ENCODE results near the gene SELENOH. TPM values are rescaled to one million over a fixed set of nuclear protein-coding genes. Genes with fewer than 3 reads are reported as not detected.

The SELENOH gene
- total and polyA plus RNA-seq, 9 of the 15 experiments (the other 6 are each of a cell fraction or from before 2014, with no cell fraction given): 16.6 to 299 (median 118) TPM

DNA sequence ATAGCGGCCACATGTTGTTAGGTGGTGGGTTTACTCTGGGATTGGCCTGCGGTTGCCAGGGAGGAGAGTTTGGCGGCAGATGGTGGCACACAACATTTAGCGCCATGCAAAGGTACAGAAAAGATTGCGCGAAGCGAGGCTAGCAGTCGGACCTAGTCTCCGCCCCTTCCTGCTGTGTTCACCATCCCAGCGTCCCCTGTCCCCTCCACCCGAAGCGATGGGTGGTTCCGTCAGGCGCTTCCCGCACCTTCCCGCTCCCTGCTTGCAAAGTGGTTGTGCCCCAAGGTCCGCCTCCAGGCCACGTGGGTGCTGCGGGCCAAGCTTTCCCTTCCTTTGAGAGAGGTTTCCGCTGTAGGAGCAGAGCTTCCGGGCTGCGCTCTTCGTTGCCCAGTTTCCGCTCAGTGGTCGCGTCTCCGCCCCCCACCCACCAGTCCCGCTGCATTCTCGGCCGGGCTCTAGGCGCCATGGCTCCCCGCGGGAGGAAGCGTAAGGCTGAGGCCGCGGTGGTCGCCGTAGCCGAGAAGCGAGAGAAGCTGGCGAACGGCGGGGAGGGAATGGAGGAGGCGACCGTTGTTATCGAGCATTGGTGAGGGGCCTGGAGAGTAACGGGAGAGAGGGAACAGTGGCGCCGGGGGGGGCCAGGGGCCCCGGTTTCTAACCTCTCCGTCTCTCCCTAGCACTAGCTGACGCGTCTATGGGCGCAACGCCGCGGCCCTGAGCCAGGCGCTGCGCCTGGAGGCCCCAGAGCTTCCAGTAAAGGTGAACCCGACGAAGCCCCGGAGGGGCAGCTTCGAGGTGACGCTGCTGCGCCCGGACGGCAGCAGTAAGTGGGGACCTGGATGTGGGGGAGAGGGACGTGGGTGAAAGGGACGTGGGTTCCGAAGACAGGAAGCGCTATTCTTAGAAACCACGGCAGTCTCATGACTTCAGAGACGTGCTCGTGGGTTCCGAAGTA, at the start of gene SELENOH (continued):
- peak; percentile 92 for TF ChIP-seq POLR2AphosphoS5 (IDR thresholded peaks at IDR 0.05; ENCODE audit: control insufficient read depth, insufficient read depth, low read depth, low read length)
- peak; percentile 52; the same call in 1 of the 2 replicates for TF ChIP-seq FOXM1 (IDR thresholded peaks at IDR 0.05; ENCODE audit: low read depth)
- TF ChIP-seq FOXM1 (CRISPR knock-in tag; IDR thresholded peaks at IDR 0.05; ENCODE audit: low read depth): peak; percentile 97; the same call in 1 of the 2 replicates
- no peak for TF ChIP-seq SNAPC5 (CRISPR knock-in tag; IDR thresholded peaks at IDR 0.05)
- TF ChIP-seq MED1 (CRISPR knock-in tag; IDR thresholded peaks at IDR 0.05; ENCODE audit: borderline replicate concordance): no peak
- peak; percentile 87; the same call in 1 of the 2 replicates for TF ChIP-seq HLTF (IDR thresholded peaks at IDR 0.05)
- TF ChIP-seq, protein P1, sequence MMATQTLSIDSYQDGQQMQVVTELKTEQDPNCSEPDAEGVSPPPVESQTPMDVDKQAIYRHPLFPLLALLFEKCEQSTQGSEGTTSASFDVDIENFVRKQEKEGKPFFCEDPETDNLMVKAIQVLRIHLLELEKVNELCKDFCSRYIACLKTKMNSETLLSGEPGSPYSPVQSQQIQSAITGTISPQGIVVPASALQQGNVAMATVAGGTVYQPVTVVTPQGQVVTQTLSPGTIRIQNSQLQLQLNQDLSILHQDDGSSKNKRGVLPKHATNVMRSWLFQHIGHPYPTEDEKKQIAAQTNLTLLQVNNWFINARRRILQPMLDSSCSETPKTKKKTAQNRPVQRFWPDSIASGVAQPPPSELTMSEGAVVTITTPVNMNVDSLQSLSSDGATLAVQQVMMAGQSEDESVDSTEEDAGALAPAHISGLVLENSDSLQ (IDR thresholded peaks at IDR 0.05): peak; percentile 53; the same call in 1 of the 2 replicates
- TF ChIP-seq BACH1 (tag; IDR thresholded peaks at IDR 0.05): no peak
- TF ChIP-seq SRF (CRISPR knock-in tag; IDR thresholded peaks at IDR 0.05): peak in 1 of 2 experiments; percentile 52; a peak in 3 of 4 replicates
- TF ChIP-seq, protein P2, sequence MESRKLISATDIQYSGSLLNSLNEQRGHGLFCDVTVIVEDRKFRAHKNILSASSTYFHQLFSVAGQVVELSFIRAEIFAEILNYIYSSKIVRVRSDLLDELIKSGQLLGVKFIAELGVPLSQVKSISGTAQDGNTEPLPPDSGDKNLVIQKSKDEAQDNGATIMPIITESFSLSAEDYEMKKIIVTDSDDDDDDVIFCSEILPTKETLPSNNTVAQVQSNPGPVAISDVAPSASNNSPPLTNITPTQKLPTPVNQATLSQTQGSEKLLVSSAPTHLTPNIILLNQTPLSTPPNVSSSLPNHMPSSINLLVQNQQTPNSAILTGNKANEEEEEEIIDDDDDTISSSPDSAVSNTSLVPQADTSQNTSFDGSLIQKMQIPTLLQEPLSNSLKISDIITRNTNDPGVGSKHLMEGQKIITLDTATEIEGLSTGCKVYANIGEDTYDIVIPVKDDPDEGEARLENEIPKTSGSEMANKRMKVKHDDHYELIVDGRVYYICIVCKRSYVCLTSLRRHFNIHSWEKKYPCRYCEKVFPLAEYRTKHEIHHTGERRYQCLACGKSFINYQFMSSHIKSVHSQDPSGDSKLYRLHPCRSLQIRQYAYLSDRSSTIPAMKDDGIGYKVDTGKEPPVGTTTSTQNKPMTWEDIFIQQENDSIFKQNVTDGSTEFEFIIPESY (CRISPR knock-in tag; IDR thresholded peaks at IDR 0.05): peak; percentile 90
- TF ChIP-seq, protein P3, sequence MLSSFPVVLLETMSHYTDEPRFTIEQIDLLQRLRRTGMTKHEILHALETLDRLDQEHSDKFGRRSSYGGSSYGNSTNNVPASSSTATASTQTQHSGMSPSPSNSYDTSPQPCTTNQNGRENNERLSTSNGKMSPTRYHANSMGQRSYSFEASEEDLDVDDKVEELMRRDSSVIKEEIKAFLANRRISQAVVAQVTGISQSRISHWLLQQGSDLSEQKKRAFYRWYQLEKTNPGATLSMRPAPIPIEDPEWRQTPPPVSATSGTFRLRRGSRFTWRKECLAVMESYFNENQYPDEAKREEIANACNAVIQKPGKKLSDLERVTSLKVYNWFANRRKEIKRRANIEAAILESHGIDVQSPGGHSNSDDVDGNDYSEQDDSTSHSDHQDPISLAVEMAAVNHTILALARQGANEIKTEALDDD (IDR thresholded peaks at IDR 0.05): peak; percentile 81
- no peak for TF ChIP-seq ELK1 (CRISPR knock-in tag; IDR thresholded peaks at IDR 0.05)
- TF ChIP-seq PCBP2 (IDR thresholded peaks at IDR 0.05; ENCODE audit: low read depth, low read length, poor library complexity, severe bottlenecking): no peak
- peak in 1 of 2 experiments; percentile 59; a peak in 1 of 4 replicates for TF ChIP-seq TEAD1 (CRISPR knock-in tag; IDR thresholded peaks at IDR 0.05)
- no peak for TF ChIP-seq PRMT5 (CRISPR knock-in tag; IDR thresholded peaks at IDR 0.05)
- TF ChIP-seq ZNF778 (CRISPR knock-in tag; IDR thresholded peaks at IDR 0.05): no peak
- peak; percentile 9 for TF ChIP-seq ZNF146 (CRISPR knock-in tag; IDR thresholded peaks at IDR 0.05; ENCODE audit: unreplicated experiment)
- TF ChIP-seq, protein P4, sequence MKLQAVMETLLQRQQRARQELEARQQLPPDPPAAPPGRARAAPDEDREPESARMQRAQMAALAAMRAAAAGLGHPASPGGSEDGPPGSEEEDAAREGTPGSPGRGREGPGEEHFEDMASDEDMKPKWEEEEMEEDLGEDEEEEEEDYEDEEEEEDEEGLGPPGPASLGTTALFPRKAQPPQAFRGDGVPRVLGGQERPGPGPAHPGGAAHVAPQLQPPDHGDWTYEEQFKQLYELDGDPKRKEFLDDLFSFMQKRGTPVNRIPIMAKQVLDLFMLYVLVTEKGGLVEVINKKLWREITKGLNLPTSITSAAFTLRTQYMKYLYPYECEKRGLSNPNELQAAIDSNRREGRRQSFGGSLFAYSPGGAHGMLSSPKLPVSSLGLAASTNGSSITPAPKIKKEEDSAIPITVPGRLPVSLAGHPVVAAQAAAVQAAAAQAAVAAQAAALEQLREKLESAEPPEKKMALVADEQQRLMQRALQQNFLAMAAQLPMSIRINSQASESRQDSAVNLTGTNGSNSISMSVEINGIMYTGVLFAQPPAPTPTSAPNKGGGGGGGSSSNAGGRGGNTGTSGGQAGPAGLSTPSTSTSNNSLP (IDR thresholded peaks at IDR 0.05; ENCODE audit: borderline replicate concordance, low read depth, low read length): peak; percentile 78; the same call in 1 of the 2 replicates

Measured in K562 (cell line).